Kidney (tissue), 14 donors: ENCODE data around the gene SAV1. TPM values are rescaled to one million over a fixed set of nuclear protein-coding genes. Genes with fewer than 3 reads are reported as not detected.

Experiments used
- DNase-seq, 5 donors: peaks; one replicate each; pipeline ENCODE4 v3.0.0-alpha.2; 2013 to 2020
- FAIRE-seq: peaks from 2 replicates; lab custom pipeline; 2012; peaks lifted over from hg19 to GRCh38; lab: Jason Lieb, UNC
- H3K27ac ChIP-seq, 2 donors: one replicate each; pipeline ENCODE4 v1.7.0; 2013; ENCODE audit warnings: low read depth in 2 of 2, low read length in 2 of 2, inconsistent platforms in 1 of 2
- H3K27me3 ChIP-seq: one replicate; pipeline ENCODE4 v1.7.1; 2013; ENCODE audit warnings: low read length, inconsistent platforms; ENCODE audit not compliant: control insufficient read depth, insufficient read depth
- H3K36me3 ChIP-seq, 3 donors: one replicate each; pipeline versions ENCODE4 v1.7.0 to v1.7.1; 2013; ENCODE audit warnings: low read length in 3 of 3, control low read depth in 1 of 3, inconsistent platforms in 1 of 3; ENCODE audit not compliant: insufficient read depth in 3 of 3, control insufficient read depth in 2 of 3
- H3K4me1 ChIP-seq, 3 donors: one replicate each; pipeline versions ENCODE4 v1.7.0 to v1.7.1; 2013; ENCODE audit warnings: low read length in 3 of 3, inconsistent platforms in 1 of 3, low read depth in 1 of 3; ENCODE audit not compliant: control insufficient read depth in 2 of 3, insufficient read depth in 2 of 3
- H3K4me3 ChIP-seq, 3 donors: one replicate each; pipeline versions ENCODE4 v1.7.0 to v1.8.1; 2013; ENCODE audit warnings: low read length in 3 of 3, control low read depth in 1 of 3, inconsistent platforms in 1 of 3
- H3K9ac ChIP-seq, 3 donors: one replicate each; pipeline versions ENCODE4 v1.7.0 to v1.7.1; 2013; ENCODE audit warnings: low read length in 3 of 3, control low read depth in 1 of 3, inconsistent platforms in 1 of 3
- H3K9me3 ChIP-seq, 3 donors: one replicate each; pipeline versions ENCODE4 v1.7.0 to v1.7.1; 2013; ENCODE audit warnings: low read length in 3 of 3, control low read depth in 1 of 3, inconsistent platforms in 1 of 3; ENCODE audit not compliant: control insufficient read depth in 2 of 3, insufficient read depth in 1 of 3
- intact Hi-C: fragments of 100-400 bp; cut with DNase I; formaldehyde crosslinking; loops from one replicate; pipeline ENCODE4 v1.11.1; 2022
- polyA plus RNA-seq: library from polyadenylated mRNA; stranded (reverse); fragments of 350-450 nt; fragmentation: Illumina TruSeq; extraction: RNeasy Lipid Tissue Mini Kit (QIAGEN cat#74804); gene quantifications from one replicate; pipeline ENCODE4 v1.2.3, GENCODE V29; 2014; ENCODE audit warnings: low read depth, low replicate concordance; ENCODE audit not compliant: insufficient read depth
- total RNA-seq: library from RNA; stranded (reverse); fragmentation: NEBNext Ultra II Directional; extraction: Animal tissue kit (Norgen Biotek cat#: 25700); gene quantifications from one replicate; pipeline ENCODE4 v1.2.1, GENCODE V29; 2021
- TF ChIP-seq, protein P1 (sequence below): IDR thresholded peaks from 3 replicates; pipeline ENCODE4 v1.5.1; 2012; ENCODE audit warnings: mild to moderate bottlenecking, moderate library complexity, borderline replicate concordance; ENCODE audit not compliant: insufficient read depth; ENCODE audit errors: extremely low read depth
- donor health status: control.
- donor health status: control.
- donor health status: control.
- donor health status: control.
- donor health status: control.
- donor health status: DM: yes; HTN: yes; CAD: no.
- donor health status: Normal renal cell carcinoma (clear cell type).

The SAV1 gene
- total and polyA plus RNA-seq, 2 donors from 2014 or later = 18.5 to 36.9 TPM

DNA sequence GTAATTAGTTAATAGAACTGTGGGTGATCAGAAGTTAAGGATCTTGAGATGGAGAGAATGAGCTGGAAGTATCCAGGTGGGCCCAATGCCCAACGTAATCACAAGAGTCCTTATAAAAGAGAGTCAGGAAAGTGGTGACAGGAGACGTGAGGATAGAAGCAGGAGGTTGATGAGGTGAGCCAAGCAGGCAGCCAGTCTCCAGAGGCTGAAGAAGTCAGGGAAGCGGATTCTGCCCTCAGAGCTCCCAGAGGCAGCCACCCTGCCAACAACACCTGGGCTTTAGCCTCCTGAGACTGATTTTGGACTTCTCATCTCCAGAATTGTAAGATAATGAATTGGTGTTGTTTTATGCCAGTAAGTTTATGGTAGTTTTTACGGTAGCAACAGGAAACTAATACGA is 10.1 kb upstream of the SAV1 start:
- Histone ChIP-seq H3K9me3 (no peaks in the 10 kb centered on the region), H3K27ac (no peak overlapping the region), H3K4me3 (no peak overlapping the region), H3K4me1 (no peaks in the 10 kb centered on the region), H3K27me3 (no peaks in the 10 kb centered on the region), H3K9ac (no peak overlapping the region), H3K36me3 (no peaks in the 10 kb centered on the region)
- no peak for FAIRE-seq
- TF ChIP-seq, protein P1, sequence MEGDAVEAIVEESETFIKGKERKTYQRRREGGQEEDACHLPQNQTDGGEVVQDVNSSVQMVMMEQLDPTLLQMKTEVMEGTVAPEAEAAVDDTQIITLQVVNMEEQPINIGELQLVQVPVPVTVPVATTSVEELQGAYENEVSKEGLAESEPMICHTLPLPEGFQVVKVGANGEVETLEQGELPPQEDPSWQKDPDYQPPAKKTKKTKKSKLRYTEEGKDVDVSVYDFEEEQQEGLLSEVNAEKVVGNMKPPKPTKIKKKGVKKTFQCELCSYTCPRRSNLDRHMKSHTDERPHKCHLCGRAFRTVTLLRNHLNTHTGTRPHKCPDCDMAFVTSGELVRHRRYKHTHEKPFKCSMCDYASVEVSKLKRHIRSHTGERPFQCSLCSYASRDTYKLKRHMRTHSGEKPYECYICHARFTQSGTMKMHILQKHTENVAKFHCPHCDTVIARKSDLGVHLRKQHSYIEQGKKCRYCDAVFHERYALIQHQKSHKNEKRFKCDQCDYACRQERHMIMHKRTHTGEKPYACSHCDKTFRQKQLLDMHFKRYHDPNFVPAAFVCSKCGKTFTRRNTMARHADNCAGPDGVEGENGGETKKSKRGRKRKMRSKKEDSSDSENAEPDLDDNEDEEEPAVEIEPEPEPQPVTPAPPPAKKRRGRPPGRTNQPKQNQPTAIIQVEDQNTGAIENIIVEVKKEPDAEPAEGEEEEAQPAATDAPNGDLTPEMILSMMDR = no peak
- intact Hi-C loops = no loop called here
- DNase-seq = no peak

DNA sequence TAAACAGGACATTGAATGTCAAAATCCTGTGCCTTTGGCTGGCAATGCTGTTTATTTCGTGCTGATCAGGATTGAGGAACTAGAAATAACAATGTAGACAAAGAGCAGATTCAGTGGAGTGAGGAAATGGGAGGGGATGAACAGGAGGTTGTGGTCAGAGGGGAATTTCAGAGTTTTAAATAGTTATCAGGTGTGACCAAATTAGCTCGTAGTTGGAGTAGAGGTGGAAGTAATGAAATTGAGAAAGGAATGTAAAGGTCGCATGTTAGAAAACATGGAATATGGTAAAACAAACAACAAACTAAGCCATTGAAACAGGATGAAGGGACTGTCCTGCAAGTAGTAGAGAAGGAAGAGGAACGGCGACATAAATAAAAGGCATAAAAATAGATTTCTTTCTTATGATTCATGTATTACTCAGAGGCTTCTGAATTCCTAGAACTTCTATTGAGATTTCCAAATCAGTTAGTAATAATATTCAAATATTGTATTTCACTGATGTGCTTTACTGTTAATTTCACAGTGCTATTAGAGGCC is 9.5 kb upstream of the SAV1 start:
- H3K9ac ChIP-seq = no peak overlapping the region
- no peaks in the 10 kb centered on the region for H3K9me3 ChIP-seq
- H3K27me3 ChIP-seq = no peaks in the 10 kb centered on the region
- H3K27ac ChIP-seq = no peak overlapping the region
- H3K4me1 ChIP-seq = no peaks in the 10 kb centered on the region
- intact Hi-C loops = no loop called here
- no peaks in the 10 kb centered on the region for H3K36me3 ChIP-seq
- H3K4me3 ChIP-seq = no peak overlapping the region
- FAIRE-seq (no peak), DNase-seq (peak in 1 of 5 donors; percentile 15)
- TF ChIP-seq, protein P1 = no peak

DNA sequence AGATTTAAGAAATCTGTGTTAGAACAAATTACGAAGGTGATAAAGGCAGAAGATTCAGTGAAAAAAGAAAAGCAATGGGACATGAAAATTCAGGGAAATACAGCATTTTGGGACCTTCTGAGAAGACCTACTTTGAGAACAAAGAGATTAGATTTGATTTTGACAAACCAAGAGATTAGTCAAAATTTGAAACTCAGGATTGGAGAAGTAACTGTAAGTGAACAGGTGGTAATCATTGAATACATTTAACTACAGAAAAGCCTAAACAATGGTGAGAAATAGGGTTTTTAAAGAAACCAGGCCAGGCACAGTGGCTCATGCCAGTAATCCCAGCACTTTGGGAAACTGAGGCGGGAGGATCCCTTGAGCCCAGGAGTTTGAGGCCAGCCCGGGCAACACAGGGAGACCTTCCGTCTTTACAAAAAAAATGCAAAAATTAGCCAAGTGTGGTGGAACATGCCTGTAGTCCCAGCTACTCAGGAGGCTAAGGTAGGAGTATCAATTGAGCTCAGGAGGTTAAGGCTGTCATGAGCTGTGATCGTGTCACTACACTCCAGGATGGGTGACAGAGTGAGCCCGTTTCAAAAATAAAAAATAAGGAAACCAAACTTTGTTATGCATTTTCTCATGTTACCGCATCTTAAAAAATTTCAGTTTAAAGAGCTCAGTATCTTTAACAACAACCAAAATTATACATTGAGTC is 8.9 kb upstream of the SAV1 start:
- Histone ChIP-seq H3K27ac (no peak overlapping the region), H3K9ac (no peak overlapping the region), H3K36me3 (no peaks in the 10 kb centered on the region), H3K4me3 (no peak overlapping the region), H3K4me1 (no peaks in the 10 kb centered on the region), H3K9me3 (no peaks in the 10 kb centered on the region), H3K27me3 (no peaks in the 10 kb centered on the region)
- intact Hi-C loops = no loop called here
- no peak for FAIRE-seq
- no peak for DNase-seq
- TF ChIP-seq, protein P1 = no peak
